Measurements from ENCODE around the gene FGGY. TPM values are rescaled to one million over a fixed set of nuclear protein-coding genes. Genes with fewer than 3 reads are reported as not detected.

The FGGY gene
- total RNA-seq, 1 experiment from 2014 or later = 12.0 TPM

DNA sequence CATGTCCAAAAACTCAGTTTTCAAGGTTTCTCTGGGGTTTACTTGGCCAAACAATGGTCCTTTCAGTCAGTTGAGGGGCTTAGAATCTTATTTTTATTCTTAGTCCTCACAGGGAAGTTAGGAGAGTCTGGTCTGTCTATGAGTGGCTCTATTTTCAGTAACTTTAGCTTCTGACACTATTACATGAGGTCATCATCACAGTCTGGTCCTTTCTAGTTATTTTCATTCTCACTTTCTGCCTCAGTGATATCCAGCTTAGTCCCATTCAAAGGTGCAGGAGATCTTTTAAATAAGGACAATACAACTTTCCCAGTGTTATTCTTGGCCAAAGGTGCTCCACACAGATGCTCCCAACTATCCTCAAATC is 30.0 kb upstream of the FGGY start:
- Mint-ChIP-seq H3K27ac (no peak overlapping the region), H3K36me3 (no peaks in the 10 kb centered on the region), H3K9me3 (peaks cover 21% of the 10 kb centered on the region), H3K27me3 (ENCODE audit: low read depth) (no peaks in the 10 kb centered on the region), H3K4me3 (no peak overlapping the region), H3K4me1 (no peaks in the 10 kb centered on the region)
- CTCF ChIA-PET = no interaction called here
- ATAC-seq (no peak), DNase-seq (ENCODE audit: low spot score) (no peak)
- TF ChIP-seq, protein P1, sequence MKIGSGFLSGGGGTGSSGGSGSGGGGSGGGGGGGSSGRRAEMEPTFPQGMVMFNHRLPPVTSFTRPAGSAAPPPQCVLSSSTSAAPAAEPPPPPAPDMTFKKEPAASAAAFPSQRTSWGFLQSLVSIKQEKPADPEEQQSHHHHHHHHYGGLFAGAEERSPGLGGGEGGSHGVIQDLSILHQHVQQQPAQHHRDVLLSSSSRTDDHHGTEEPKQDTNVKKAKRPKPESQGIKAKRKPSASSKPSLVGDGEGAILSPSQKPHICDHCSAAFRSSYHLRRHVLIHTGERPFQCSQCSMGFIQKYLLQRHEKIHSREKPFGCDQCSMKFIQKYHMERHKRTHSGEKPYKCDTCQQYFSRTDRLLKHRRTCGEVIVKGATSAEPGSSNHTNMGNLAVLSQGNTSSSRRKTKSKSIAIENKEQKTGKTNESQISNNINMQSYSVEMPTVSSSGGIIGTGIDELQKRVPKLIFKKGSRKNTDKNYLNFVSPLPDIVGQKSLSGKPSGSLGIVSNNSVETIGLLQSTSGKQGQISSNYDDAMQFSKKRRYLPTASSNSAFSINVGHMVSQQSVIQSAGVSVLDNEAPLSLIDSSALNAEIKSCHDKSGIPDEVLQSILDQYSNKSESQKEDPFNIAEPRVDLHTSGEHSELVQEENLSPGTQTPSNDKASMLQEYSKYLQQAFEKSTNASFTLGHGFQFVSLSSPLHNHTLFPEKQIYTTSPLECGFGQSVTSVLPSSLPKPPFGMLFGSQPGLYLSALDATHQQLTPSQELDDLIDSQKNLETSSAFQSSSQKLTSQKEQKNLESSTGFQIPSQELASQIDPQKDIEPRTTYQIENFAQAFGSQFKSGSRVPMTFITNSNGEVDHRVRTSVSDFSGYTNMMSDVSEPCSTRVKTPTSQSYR (CRISPR knock-in tag; IDR thresholded peaks at IDR 0.05) = no peak
- TF ChIP-seq JAZF1 (CRISPR knock-in tag; IDR thresholded peaks at IDR 0.05) = no peak
- TF ChIP-seq RELA (CRISPR knock-in tag; IDR thresholded peaks at IDR 0.05; ENCODE audit: borderline replicate concordance) = no peak
- TF ChIP-seq CREB1 (CRISPR knock-in tag; IDR thresholded peaks at IDR 0.05) = no peak
- no peak for TF ChIP-seq CREM (CRISPR knock-in tag; IDR thresholded peaks at IDR 0.05)
- TF ChIP-seq, protein P2, sequence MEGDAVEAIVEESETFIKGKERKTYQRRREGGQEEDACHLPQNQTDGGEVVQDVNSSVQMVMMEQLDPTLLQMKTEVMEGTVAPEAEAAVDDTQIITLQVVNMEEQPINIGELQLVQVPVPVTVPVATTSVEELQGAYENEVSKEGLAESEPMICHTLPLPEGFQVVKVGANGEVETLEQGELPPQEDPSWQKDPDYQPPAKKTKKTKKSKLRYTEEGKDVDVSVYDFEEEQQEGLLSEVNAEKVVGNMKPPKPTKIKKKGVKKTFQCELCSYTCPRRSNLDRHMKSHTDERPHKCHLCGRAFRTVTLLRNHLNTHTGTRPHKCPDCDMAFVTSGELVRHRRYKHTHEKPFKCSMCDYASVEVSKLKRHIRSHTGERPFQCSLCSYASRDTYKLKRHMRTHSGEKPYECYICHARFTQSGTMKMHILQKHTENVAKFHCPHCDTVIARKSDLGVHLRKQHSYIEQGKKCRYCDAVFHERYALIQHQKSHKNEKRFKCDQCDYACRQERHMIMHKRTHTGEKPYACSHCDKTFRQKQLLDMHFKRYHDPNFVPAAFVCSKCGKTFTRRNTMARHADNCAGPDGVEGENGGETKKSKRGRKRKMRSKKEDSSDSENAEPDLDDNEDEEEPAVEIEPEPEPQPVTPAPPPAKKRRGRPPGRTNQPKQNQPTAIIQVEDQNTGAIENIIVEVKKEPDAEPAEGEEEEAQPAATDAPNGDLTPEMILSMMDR (IDR thresholded peaks at IDR 0.05) = no peak
- TF ChIP-seq, protein P3, sequence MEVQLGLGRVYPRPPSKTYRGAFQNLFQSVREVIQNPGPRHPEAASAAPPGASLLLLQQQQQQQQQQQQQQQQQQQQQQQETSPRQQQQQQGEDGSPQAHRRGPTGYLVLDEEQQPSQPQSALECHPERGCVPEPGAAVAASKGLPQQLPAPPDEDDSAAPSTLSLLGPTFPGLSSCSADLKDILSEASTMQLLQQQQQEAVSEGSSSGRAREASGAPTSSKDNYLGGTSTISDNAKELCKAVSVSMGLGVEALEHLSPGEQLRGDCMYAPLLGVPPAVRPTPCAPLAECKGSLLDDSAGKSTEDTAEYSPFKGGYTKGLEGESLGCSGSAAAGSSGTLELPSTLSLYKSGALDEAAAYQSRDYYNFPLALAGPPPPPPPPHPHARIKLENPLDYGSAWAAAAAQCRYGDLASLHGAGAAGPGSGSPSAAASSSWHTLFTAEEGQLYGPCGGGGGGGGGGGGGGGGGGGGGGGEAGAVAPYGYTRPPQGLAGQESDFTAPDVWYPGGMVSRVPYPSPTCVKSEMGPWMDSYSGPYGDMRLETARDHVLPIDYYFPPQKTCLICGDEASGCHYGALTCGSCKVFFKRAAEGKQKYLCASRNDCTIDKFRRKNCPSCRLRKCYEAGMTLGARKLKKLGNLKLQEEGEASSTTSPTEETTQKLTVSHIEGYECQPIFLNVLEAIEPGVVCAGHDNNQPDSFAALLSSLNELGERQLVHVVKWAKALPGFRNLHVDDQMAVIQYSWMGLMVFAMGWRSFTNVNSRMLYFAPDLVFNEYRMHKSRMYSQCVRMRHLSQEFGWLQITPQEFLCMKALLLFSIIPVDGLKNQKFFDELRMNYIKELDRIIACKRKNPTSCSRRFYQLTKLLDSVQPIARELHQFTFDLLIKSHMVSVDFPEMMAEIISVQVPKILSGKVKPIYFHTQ (CRISPR knock-in tag; IDR thresholded peaks at IDR 0.05) = no peak
- TF ChIP-seq, protein P4, sequence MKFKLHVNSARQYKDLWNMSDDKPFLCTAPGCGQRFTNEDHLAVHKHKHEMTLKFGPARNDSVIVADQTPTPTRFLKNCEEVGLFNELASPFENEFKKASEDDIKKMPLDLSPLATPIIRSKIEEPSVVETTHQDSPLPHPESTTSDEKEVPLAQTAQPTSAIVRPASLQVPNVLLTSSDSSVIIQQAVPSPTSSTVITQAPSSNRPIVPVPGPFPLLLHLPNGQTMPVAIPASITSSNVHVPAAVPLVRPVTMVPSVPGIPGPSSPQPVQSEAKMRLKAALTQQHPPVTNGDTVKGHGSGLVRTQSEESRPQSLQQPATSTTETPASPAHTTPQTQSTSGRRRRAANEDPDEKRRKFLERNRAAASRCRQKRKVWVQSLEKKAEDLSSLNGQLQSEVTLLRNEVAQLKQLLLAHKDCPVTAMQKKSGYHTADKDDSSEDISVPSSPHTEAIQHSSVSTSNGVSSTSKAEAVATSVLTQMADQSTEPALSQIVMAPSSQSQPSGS (CRISPR knock-in tag; IDR thresholded peaks at IDR 0.05; ENCODE audit: borderline replicate concordance, low read depth) = no peak
- TF ChIP-seq, protein P5, sequence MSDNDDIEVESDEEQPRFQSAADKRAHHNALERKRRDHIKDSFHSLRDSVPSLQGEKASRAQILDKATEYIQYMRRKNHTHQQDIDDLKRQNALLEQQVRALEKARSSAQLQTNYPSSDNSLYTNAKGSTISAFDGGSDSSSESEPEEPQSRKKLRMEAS (CRISPR knock-in tag; IDR thresholded peaks at IDR 0.05) = no peak
- TF ChIP-seq EMX1 (CRISPR knock-in tag; IDR thresholded peaks at IDR 0.05) = no peak
- POLR2A ChIA-PET = no interaction called here

DNA sequence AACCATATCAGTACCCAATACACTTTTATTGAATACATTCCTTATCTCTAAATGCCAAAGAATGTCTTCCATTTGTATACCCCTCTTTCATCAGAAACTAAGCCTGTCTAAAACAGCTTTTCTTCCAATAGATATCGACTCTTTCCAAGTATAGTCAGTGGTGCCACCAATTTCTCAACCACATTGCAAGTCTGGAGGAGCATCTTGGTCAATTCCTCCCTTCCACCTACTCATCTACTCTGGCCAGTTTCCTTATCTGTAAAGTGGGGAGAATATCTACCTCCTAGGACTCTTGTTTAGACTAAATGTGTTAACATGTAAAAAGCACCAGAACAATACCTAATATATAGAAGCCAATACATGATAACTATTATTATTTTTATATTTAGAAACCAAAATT is 28.5 kb upstream of the FGGY start:
- H3K27me3 Mint-ChIP-seq (ENCODE audit: low read depth) = no peaks in the 10 kb centered on the region
- H3K27ac Mint-ChIP-seq = no peak overlapping the region
- no peak for TF ChIP-seq GTF2I (CRISPR knock-in tag; conservative IDR thresholded peaks at IDR 0.05)
- TF ChIP-seq, protein P6, sequence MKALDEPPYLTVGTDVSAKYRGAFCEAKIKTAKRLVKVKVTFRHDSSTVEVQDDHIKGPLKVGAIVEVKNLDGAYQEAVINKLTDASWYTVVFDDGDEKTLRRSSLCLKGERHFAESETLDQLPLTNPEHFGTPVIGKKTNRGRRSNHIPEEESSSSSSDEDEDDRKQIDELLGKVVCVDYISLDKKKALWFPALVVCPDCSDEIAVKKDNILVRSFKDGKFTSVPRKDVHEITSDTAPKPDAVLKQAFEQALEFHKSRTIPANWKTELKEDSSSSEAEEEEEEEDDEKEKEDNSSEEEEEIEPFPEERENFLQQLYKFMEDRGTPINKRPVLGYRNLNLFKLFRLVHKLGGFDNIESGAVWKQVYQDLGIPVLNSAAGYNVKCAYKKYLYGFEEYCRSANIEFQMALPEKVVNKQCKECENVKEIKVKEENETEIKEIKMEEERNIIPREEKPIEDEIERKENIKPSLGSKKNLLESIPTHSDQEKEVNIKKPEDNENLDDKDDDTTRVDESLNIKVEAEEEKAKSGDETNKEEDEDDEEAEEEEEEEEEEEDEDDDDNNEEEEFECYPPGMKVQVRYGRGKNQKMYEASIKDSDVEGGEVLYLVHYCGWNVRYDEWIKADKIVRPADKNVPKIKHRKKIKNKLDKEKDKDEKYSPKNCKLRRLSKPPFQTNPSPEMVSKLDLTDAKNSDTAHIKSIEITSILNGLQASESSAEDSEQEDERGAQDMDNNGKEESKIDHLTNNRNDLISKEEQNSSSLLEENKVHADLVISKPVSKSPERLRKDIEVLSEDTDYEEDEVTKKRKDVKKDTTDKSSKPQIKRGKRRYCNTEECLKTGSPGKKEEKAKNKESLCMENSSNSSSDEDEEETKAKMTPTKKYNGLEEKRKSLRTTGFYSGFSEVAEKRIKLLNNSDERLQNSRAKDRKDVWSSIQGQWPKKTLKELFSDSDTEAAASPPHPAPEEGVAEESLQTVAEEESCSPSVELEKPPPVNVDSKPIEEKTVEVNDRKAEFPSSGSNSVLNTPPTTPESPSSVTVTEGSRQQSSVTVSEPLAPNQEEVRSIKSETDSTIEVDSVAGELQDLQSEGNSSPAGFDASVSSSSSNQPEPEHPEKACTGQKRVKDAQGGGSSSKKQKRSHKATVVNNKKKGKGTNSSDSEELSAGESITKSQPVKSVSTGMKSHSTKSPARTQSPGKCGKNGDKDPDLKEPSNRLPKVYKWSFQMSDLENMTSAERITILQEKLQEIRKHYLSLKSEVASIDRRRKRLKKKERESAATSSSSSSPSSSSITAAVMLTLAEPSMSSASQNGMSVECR (CRISPR knock-in tag; IDR thresholded peaks at IDR 0.05; ENCODE audit: borderline replicate concordance) = no peak
- TF ChIP-seq, protein P7, sequence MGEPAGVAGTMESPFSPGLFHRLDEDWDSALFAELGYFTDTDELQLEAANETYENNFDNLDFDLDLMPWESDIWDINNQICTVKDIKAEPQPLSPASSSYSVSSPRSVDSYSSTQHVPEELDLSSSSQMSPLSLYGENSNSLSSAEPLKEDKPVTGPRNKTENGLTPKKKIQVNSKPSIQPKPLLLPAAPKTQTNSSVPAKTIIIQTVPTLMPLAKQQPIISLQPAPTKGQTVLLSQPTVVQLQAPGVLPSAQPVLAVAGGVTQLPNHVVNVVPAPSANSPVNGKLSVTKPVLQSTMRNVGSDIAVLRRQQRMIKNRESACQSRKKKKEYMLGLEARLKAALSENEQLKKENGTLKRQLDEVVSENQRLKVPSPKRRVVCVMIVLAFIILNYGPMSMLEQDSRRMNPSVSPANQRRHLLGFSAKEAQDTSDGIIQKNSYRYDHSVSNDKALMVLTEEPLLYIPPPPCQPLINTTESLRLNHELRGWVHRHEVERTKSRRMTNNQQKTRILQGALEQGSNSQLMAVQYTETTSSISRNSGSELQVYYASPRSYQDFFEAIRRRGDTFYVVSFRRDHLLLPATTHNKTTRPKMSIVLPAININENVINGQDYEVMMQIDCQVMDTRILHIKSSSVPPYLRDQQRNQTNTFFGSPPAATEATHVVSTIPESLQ (CRISPR knock-in tag; IDR thresholded peaks at IDR 0.05) = no peak
- TF ChIP-seq, protein P8, sequence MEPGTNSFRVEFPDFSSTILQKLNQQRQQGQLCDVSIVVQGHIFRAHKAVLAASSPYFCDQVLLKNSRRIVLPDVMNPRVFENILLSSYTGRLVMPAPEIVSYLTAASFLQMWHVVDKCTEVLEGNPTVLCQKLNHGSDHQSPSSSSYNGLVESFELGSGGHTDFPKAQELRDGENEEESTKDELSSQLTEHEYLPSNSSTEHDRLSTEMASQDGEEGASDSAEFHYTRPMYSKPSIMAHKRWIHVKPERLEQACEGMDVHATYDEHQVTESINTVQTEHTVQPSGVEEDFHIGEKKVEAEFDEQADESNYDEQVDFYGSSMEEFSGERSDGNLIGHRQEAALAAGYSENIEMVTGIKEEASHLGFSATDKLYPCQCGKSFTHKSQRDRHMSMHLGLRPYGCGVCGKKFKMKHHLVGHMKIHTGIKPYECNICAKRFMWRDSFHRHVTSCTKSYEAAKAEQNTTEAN (CRISPR knock-in tag; IDR thresholded peaks at IDR 0.05) = no peak
- TF ChIP-seq SMAD4 (CRISPR knock-in tag; IDR thresholded peaks at IDR 0.05) = no peak
- no peak for TF ChIP-seq EMX1 (CRISPR knock-in tag; IDR thresholded peaks at IDR 0.05)
- TF ChIP-seq ZBTB21 (CRISPR knock-in tag; IDR thresholded peaks at IDR 0.05; ENCODE audit: borderline replicate concordance) = no peak
- TF ChIP-seq NFYB (CRISPR knock-in tag; conservative IDR thresholded peaks at IDR 0.05; ENCODE audit: low read depth) = no peak
- no peak for TF ChIP-seq ZNF317 (CRISPR knock-in tag; IDR thresholded peaks at IDR 0.05; ENCODE audit: borderline replicate concordance, low read depth)
- TF ChIP-seq ZNF396 (CRISPR knock-in tag; IDR thresholded peaks at IDR 0.05; ENCODE audit: borderline replicate concordance) = no peak

More for the DNA sequence above, 28.5 kb upstream of the FGGY start:
- Mint-ChIP-seq H3K9me3 (peaks cover 17% of the 10 kb centered on the region), H3K4me3 (no peak overlapping the region), H3K36me3 (no peaks in the 10 kb centered on the region), H3K4me1 (no peaks in the 10 kb centered on the region)
- CTCF ChIA-PET = no interaction called here
- DNase-seq (ENCODE audit: low spot score) (no peak), ATAC-seq (no peak)
- POLR2A ChIA-PET = no interaction called here

Data from WTC11 (cell line).